Fibroblast of villous mesenchyme (primary cell): ENCODE results near the gene ECEL1. TPM values are rescaled to one million over a fixed set of nuclear protein-coding genes. Genes with fewer than 3 reads are reported as not detected.
"Not testable (repeated sequence)": the region's sequence is repeated elsewhere in the genome, so short reads cannot be mapped to it uniquely, and the experiment has no call there.

Source experiments
- DNase-seq: peaks from one replicate; pipeline ENCODE4 v3.0.0-alpha.2; 2010; ENCODE audit warnings: low read depth
- H3K4me3 ChIP-seq: 2 replicates; pipeline ENCODE4 v1.5.1; 2011; ENCODE audit warnings: low read depth, mild to moderate bottlenecking, low read length
- CTCF ChIP-seq: IDR thresholded peaks from 2 replicates; pipeline ENCODE4 v1.5.1; 2012; ENCODE audit warnings: low read depth, mild to moderate bottlenecking, low read length; ENCODE audit not compliant: insufficient read depth
- total RNA-seq: library from RNA; depleted of rRNA; stranded (reverse); fragments of >200 nt; gene quantifications from 2 replicates; pipeline ENCODE4 v1.2.3, GENCODE V29; 2012

ECEL1 gene
- total RNA-seq, 1 donor = not detected

GRCh38 chr2:232435805-232436204 is 51.8 kb downstream of the ECEL1 start:
- no peak for TF ChIP-seq CTCF
- no peak for DNase-seq
- no peak overlapping the region for H3K4me3 ChIP-seq

GRCh38 chr2:232435375-232435648 is 52.3 kb downstream of the ECEL1 start:
- no peak for TF ChIP-seq CTCF
- no peak for DNase-seq
- H3K4me3 ChIP-seq = no peak overlapping the region

GRCh38 chr2:232434563-232435374 is 52.9 kb downstream of the ECEL1 start:
- no peak for DNase-seq
- H3K4me3 ChIP-seq = no peak overlapping the region

GRCh38 chr2:232434091-232434490 is 53.5 kb downstream of the ECEL1 start:
- no peak for TF ChIP-seq CTCF
- DNase-seq = no peak
- no peak overlapping the region for H3K4me3 ChIP-seq

More at GRCh38 chr2:232434563-232435374, 52.9 kb downstream of the ECEL1 start:
- TF ChIP-seq CTCF = no peak

- not testable (repeated sequence) for H3K4me3 ChIP-seq
These were observed 54.0 kb downstream of the ECEL1 start for GRCh38 chr2:232433622-232434021.

GRCh38 chr2:232432598-232433184 is 54.9 kb downstream of the ECEL1 start:
- H3K4me3 ChIP-seq = no peak overlapping the region
- DNase-seq = no peak
- no peak for TF ChIP-seq CTCF

More at GRCh38 chr2:232433622-232434021, 54.0 kb downstream of the ECEL1 start:
- not testable (repeated sequence) for DNase-seq

- no peak for TF ChIP-seq CTCF
- DNase-seq = no peak
- H3K4me3 ChIP-seq = no peak overlapping the region
These were observed 55.7 kb downstream of the ECEL1 start for GRCh38 chr2:232431705-232432590.
